ENCODE results near the gene TBX20.

TBX20 gene

GRCh38 chr7:35255443-35256255, 1.7 kb upstream of the TBX20 start:
- Histone ChIP-seq H3K27ac (ENCODE audit: low read length) (no peak overlapping the region), H3K36me3 (ENCODE audit: control insufficient read depth, insufficient read depth, low read length) (no peaks in the 10 kb centered on the region), H3K27me3 (ENCODE audit: control insufficient read depth, insufficient read depth, low read length) (peaks cover 90% of the 10 kb centered on the region), H3K9me3 (ENCODE audit: control insufficient read depth, insufficient read depth, low read length) (no peaks in the 10 kb centered on the region), H3K4me1 (ENCODE audit: control insufficient read depth, insufficient read depth, low read length) (peaks cover 2% of the 10 kb centered on the region; the same call in 1 of the 2 replicates), H3K4me3 (ENCODE audit: low read length) (no peak overlapping the region)
- DNase-seq (ENCODE audit: low read depth, low spot score), result no peak
- WGBS (ENCODE audit: insufficient coverage, insufficient read length), result no CpG with 5 or more reads among the region's 19 CpGs

GRCh38 chr7:35254496-35255442, 869 bp upstream of the TBX20 start:
- H3K4me1 ChIP-seq (ENCODE audit: control insufficient read depth, insufficient read depth, low read length), result peaks cover 4% of the 10 kb centered on the region; the same call in 1 of the 2 replicates
- peak overlapping the region; percentile 48; the same call in 1 of the 2 replicates for H3K4me3 ChIP-seq (ENCODE audit: low read length)
- no peaks in the 10 kb centered on the region for H3K9me3 ChIP-seq (ENCODE audit: control insufficient read depth, insufficient read depth, low read length)
- WGBS (ENCODE audit: insufficient coverage, insufficient read length), result no CpG with 5 or more reads among the region's 45 CpGs
- DNase-seq (ENCODE audit: low read depth, low spot score), result no peak
- H3K27ac ChIP-seq (ENCODE audit: low read length), result no peak overlapping the region
- peaks cover 90% of the 10 kb centered on the region for H3K27me3 ChIP-seq (ENCODE audit: control insufficient read depth, insufficient read depth, low read length)
- no peaks in the 10 kb centered on the region for H3K36me3 ChIP-seq (ENCODE audit: control insufficient read depth, insufficient read depth, low read length)

GRCh38 chr7:35253460-35253709, 515 bp downstream of the TBX20 start:
- H3K36me3 ChIP-seq (ENCODE audit: control insufficient read depth, insufficient read depth, low read length), result no peaks in the 10 kb centered on the region
- H3K9me3 ChIP-seq (ENCODE audit: control insufficient read depth, insufficient read depth, low read length), result no peaks in the 10 kb centered on the region
- H3K4me1 ChIP-seq (ENCODE audit: control insufficient read depth, insufficient read depth, low read length), result peaks cover 3% of the 10 kb centered on the region; the same call in 1 of the 2 replicates
- peak overlapping the region; percentile 57; the same call in 1 of the 2 replicates for H3K4me3 ChIP-seq (ENCODE audit: low read length)
- peaks cover 79% of the 10 kb centered on the region for H3K27me3 ChIP-seq (ENCODE audit: control insufficient read depth, insufficient read depth, low read length)
- no CpG with 5 or more reads among the region's 21 CpGs for WGBS (ENCODE audit: insufficient coverage, insufficient read length)
- DNase-seq (ENCODE audit: low read depth, low spot score), result no peak
- no peak overlapping the region for H3K27ac ChIP-seq (ENCODE audit: low read length)

- H3K27me3 ChIP-seq (ENCODE audit: control insufficient read depth, insufficient read depth, low read length), result peaks cover 74% of the 10 kb centered on the region
- H3K4me1 ChIP-seq (ENCODE audit: control insufficient read depth, insufficient read depth, low read length), result peaks cover 3% of the 10 kb centered on the region; the same call in 1 of the 2 replicates
- no peaks in the 10 kb centered on the region for H3K36me3 ChIP-seq (ENCODE audit: control insufficient read depth, insufficient read depth, low read length)
- no CpG with 5 or more reads among the region's 16 CpGs for WGBS (ENCODE audit: insufficient coverage, insufficient read length)
- no peak overlapping the region for H3K27ac ChIP-seq (ENCODE audit: low read length)
- no peaks in the 10 kb centered on the region for H3K9me3 ChIP-seq (ENCODE audit: control insufficient read depth, insufficient read depth, low read length)
- H3K4me3 ChIP-seq (ENCODE audit: low read length), result no peak overlapping the region
- DNase-seq (ENCODE audit: low read depth, low spot score), result no peak
Measured at GRCh38 chr7:35252612-35253459, 1.1 kb downstream of the TBX20 start.

- peaks cover 64% of the 10 kb centered on the region for H3K27me3 ChIP-seq (ENCODE audit: control insufficient read depth, insufficient read depth, low read length)
- no CpG with 5 or more reads among the region's 5 CpGs for WGBS (ENCODE audit: insufficient coverage, insufficient read length)
- DNase-seq (ENCODE audit: low read depth, low spot score), result no peak
- H3K4me3 ChIP-seq (ENCODE audit: low read length), result no peak overlapping the region
- peaks cover 3% of the 10 kb centered on the region; the same call in 1 of the 2 replicates for H3K4me1 ChIP-seq (ENCODE audit: control insufficient read depth, insufficient read depth, low read length)
- no peaks in the 10 kb centered on the region for H3K9me3 ChIP-seq (ENCODE audit: control insufficient read depth, insufficient read depth, low read length)
- no peak overlapping the region for H3K27ac ChIP-seq (ENCODE audit: low read length)
- H3K36me3 ChIP-seq (ENCODE audit: control insufficient read depth, insufficient read depth, low read length), result no peaks in the 10 kb centered on the region
Measured at GRCh38 chr7:35251606-35252310, 2.1 kb downstream of the TBX20 start.

- DNase-seq (ENCODE audit: low read depth, low spot score), result no peak
- H3K27me3 ChIP-seq (ENCODE audit: control insufficient read depth, insufficient read depth, low read length), result peaks cover 56% of the 10 kb centered on the region
- no CpG with 5 or more reads among the region's 1 CpG for WGBS (ENCODE audit: insufficient coverage, insufficient read length)
- no peak overlapping the region for H3K27ac ChIP-seq (ENCODE audit: low read length)
- H3K36me3 ChIP-seq (ENCODE audit: control insufficient read depth, insufficient read depth, low read length), result no peaks in the 10 kb centered on the region
- H3K9me3 ChIP-seq (ENCODE audit: control insufficient read depth, insufficient read depth, low read length), result no peaks in the 10 kb centered on the region
- no peak overlapping the region for H3K4me3 ChIP-seq (ENCODE audit: low read length)
- H3K4me1 ChIP-seq (ENCODE audit: control insufficient read depth, insufficient read depth, low read length), result peaks cover 3% of the 10 kb centered on the region; the same call in 1 of the 2 replicates
Measured at GRCh38 chr7:35250941-35251340, 3.0 kb downstream of the TBX20 start.

- WGBS (ENCODE audit: insufficient coverage, insufficient read length), result no CpG with 5 or more reads among the region's 2 CpGs
- H3K27me3 ChIP-seq (ENCODE audit: control insufficient read depth, insufficient read depth, low read length), result peaks cover 51% of the 10 kb centered on the region
- no peak overlapping the region for H3K27ac ChIP-seq (ENCODE audit: low read length)
- peaks cover 3% of the 10 kb centered on the region; the same call in 1 of the 2 replicates for H3K4me1 ChIP-seq (ENCODE audit: control insufficient read depth, insufficient read depth, low read length)
- DNase-seq (ENCODE audit: low read depth, low spot score), result no peak
- H3K36me3 ChIP-seq (ENCODE audit: control insufficient read depth, insufficient read depth, low read length), result no peaks in the 10 kb centered on the region
- H3K9me3 ChIP-seq (ENCODE audit: control insufficient read depth, insufficient read depth, low read length), result no peaks in the 10 kb centered on the region
- H3K4me3 ChIP-seq (ENCODE audit: low read length), result no peak overlapping the region
Measured at GRCh38 chr7:35250452-35250851, 3.4 kb downstream of the TBX20 start.

- no peaks in the 10 kb centered on the region for H3K36me3 ChIP-seq (ENCODE audit: control insufficient read depth, insufficient read depth, low read length)
- H3K4me1 ChIP-seq (ENCODE audit: control insufficient read depth, insufficient read depth, low read length), result peaks cover 3% of the 10 kb centered on the region; the same call in 1 of the 2 replicates
- DNase-seq (ENCODE audit: low read depth, low spot score), result no peak
- no peaks in the 10 kb centered on the region for H3K9me3 ChIP-seq (ENCODE audit: control insufficient read depth, insufficient read depth, low read length)
- H3K4me3 ChIP-seq (ENCODE audit: low read length), result peak overlapping the region; percentile 22; the same call in 1 of the 2 replicates
- H3K27ac ChIP-seq (ENCODE audit: low read length), result no peak overlapping the region
- H3K27me3 ChIP-seq (ENCODE audit: control insufficient read depth, insufficient read depth, low read length), result peaks cover 42% of the 10 kb centered on the region
- WGBS (ENCODE audit: insufficient coverage, insufficient read length), result no CpG with 5 or more reads among the region's 5 CpGs
Measured at GRCh38 chr7:35249537-35249907, 4.4 kb downstream of the TBX20 start.

- Histone ChIP-seq H3K27ac (ENCODE audit: low read length) (no peak overlapping the region), H3K36me3 (ENCODE audit: control insufficient read depth, insufficient read depth, low read length) (no peaks in the 10 kb centered on the region), H3K27me3 (ENCODE audit: control insufficient read depth, insufficient read depth, low read length) (peaks cover 40% of the 10 kb centered on the region), H3K9me3 (ENCODE audit: control insufficient read depth, insufficient read depth, low read length) (no peaks in the 10 kb centered on the region), H3K4me1 (ENCODE audit: control insufficient read depth, insufficient read depth, low read length) (peaks cover 3% of the 10 kb centered on the region; the same call in 1 of the 2 replicates), H3K4me3 (ENCODE audit: low read length) (peak overlapping the region; percentile 22; the same call in 1 of the 2 replicates)
- DNase-seq (ENCODE audit: low read depth, low spot score), result no peak
- WGBS (ENCODE audit: insufficient coverage, insufficient read length), result no CpG with 5 or more reads among the region's 21 CpGs
Measured at GRCh38 chr7:35248576-35249536, 5.0 kb downstream of the TBX20 start.

Measured in iPS DF 6.9 (cell line).